Activated effector memory CD4-positive, alpha-beta T cell treated with Interleukin-2 at 50 U/mL for 16 hours (primary cell): ENCODE data around the gene KIF3B.
"Not testable (repeated sequence)": the region's sequence is repeated elsewhere in the genome, so short reads cannot be mapped to it uniquely, and the experiment has no call there.

ENCODE experiments used
- DNase-seq: peaks from one replicate; pipeline ENCODE4 v3.0.0-alpha.2; 2020

The KIF3B gene

GRCh38 chr20:32296819-32297420, 19.5 kb downstream of the KIF3B start:
- DNase-seq = no peak

- DNase-seq = no peak
Measured at GRCh38 chr20:32297439-32297838, 20.0 kb downstream of the KIF3B start.

- DNase-seq = no peak
Measured at GRCh38 chr20:32300647-32301046, 23.2 kb downstream of the KIF3B start.

- no peak for DNase-seq
Measured at GRCh38 chr20:32301719-32302506, 24.5 kb downstream of the KIF3B start.

- no peak for DNase-seq
Measured at GRCh38 chr20:32302507-32302872, 25.0 kb downstream of the KIF3B start.

GRCh38 chr20:32304131-32304746, 26.8 kb downstream of the KIF3B start:
- no peak for DNase-seq

GRCh38 chr20:32312718-32313424, 35.4 kb downstream of the KIF3B start:
- no peak for DNase-seq

- DNase-seq = no peak
Measured at GRCh38 chr20:32314768-32315167, 37.3 kb downstream of the KIF3B start.

- DNase-seq = no peak
Measured at GRCh38 chr20:32315399-32315798, 37.9 kb downstream of the KIF3B start.

GRCh38 chr20:32315891-32316290, 38.4 kb downstream of the KIF3B start:
- DNase-seq = no peak

- no peak for DNase-seq
Measured at GRCh38 chr20:32316667-32317066, 39.2 kb downstream of the KIF3B start.

GRCh38 chr20:32319100-32319499, 41.6 kb downstream of the KIF3B start:
- DNase-seq = no peak

GRCh38 chr20:32320305-32320704, 42.9 kb downstream of the KIF3B start:
- no peak for DNase-seq

GRCh38 chr20:32321390-32321789, 43.9 kb downstream of the KIF3B start:
- no peak for DNase-seq

- not testable (repeated sequence) for DNase-seq
Measured at GRCh38 chr20:32322260-32322659, 44.8 kb downstream of the KIF3B start.

- DNase-seq = not testable (repeated sequence)
Measured at GRCh38 chr20:32323761-32324160, 46.3 kb downstream of the KIF3B start.

GRCh38 chr20:32325706-32326503, 48.5 kb downstream of the KIF3B start:
- DNase-seq = no peak

GRCh38 chr20:32326504-32326845, 49.0 kb downstream of the KIF3B start:
- DNase-seq = no peak

- no peak for DNase-seq
Measured at GRCh38 chr20:32327087-32327681, 49.7 kb downstream of the KIF3B start.

- DNase-seq = no peak
Measured at GRCh38 chr20:32329817-32330554, 52.5 kb downstream of the KIF3B start.

- no peak for DNase-seq
Measured at GRCh38 chr20:32330555-32330897, 53.1 kb downstream of the KIF3B start.

- DNase-seq = no peak
Measured at GRCh38 chr20:32332614-32333013, 55.2 kb downstream of the KIF3B start.
